Neural cell (in vitro differentiated cells): ENCODE results near the gene ZNF695. TPM values are rescaled to one million over a fixed set of nuclear protein-coding genes. Genes with fewer than 3 reads are reported as not detected.
"Not testable (repeated sequence)": the region's sequence is repeated elsewhere in the genome, so short reads cannot be mapped to it uniquely, and the experiment has no call there.

Source experiments
- H2AFZ ChIP-seq: fragments of 200-600, 300-800 bp; sonication (generic), shearing (Covaris generic); 2 replicates; pipeline ENCODE4 v1.6.0; 2014; ENCODE audit warnings: low read depth, mild to moderate bottlenecking, antibody characterized with exemption, low read length, moderate library complexity
- H3F3A ChIP-seq: fragments of 200-600 bp; shearing (Covaris generic); 2 replicates; pipeline ENCODE4 v1.6.1; 2016; ENCODE audit warnings: mild to moderate bottlenecking, moderate library complexity, mixed read lengths, antibody characterized with exemption, low read length; ENCODE audit not compliant: insufficient read depth, poor library complexity, severe bottlenecking
- H3K27ac ChIP-seq: fragments of 200-600, 300-800 bp; sonication (generic), shearing (Covaris generic); 2 replicates; pipeline ENCODE4 v1.5.1; 2014; ENCODE audit warnings: mild to moderate bottlenecking, low read length, moderate library complexity
- H3K27me3 ChIP-seq: fragments of 300-800, 200-600 bp; sonication (generic), shearing (Covaris generic); 2 replicates; pipeline ENCODE4 v1.6.0; 2014; ENCODE audit warnings: mild to moderate bottlenecking, low read depth, low read length, moderate library complexity; ENCODE audit not compliant: insufficient read depth
- H3K36me3 ChIP-seq: fragments of 300-800, 200-600 bp; sonication (generic), shearing (Covaris generic); 2 replicates; pipeline ENCODE4 v1.5.1; 2014; ENCODE audit warnings: mild to moderate bottlenecking, antibody characterized with exemption, low read length, moderate library complexity; ENCODE audit not compliant: insufficient read depth
- H3K4me2 ChIP-seq: fragments of 300-800, 200-600 bp; sonication (generic), shearing (Covaris generic); 2 replicates; pipeline ENCODE4 v1.6.0; 2014; ENCODE audit warnings: mild to moderate bottlenecking, low read length
- H3K4me3 ChIP-seq: fragments of 300-800, 200-600 bp; sonication (generic), shearing (Covaris generic); 2 replicates; pipeline ENCODE4 v1.5.1; 2014; ENCODE audit warnings: mild to moderate bottlenecking, low read length, moderate library complexity
- H3K79me2 ChIP-seq: fragments of 200-600 bp; shearing (Covaris generic); replicated peaks from 2 replicates; pipeline ENCODE4 v1.6.0; 2014; ENCODE audit warnings: mild to moderate bottlenecking, low read length, moderate library complexity; ENCODE audit not compliant: insufficient read depth
- H3K9ac ChIP-seq: fragments of 300-800, 200-600 bp; sonication (generic), shearing (Covaris generic); 2 replicates; pipeline ENCODE4 v1.6.1; 2016; ENCODE audit warnings: mild to moderate bottlenecking, low read length, mixed read lengths
- H3K9me2 ChIP-seq: fragments of 200-600 bp; shearing (Covaris generic); 2 replicates; pipeline ENCODE4 v1.6.1; 2016; ENCODE audit warnings: mild to moderate bottlenecking, low read length, mixed read lengths; ENCODE audit not compliant: insufficient read depth
- H3K9me3 ChIP-seq: fragments of 200-600, 300-800 bp; sonication (generic), shearing (Covaris generic); 2 replicates; pipeline ENCODE4 v1.6.1; 2016; ENCODE audit warnings: mild to moderate bottlenecking, mixed run types, low read length, moderate library complexity, mixed read lengths
- H4K20me1 ChIP-seq: fragments of 200-600 bp; shearing (Covaris generic); 2 replicates; pipeline ENCODE4 v1.6.1; 2016; ENCODE audit warnings: mild to moderate bottlenecking, mixed run types; ENCODE audit not compliant: insufficient read depth
- EP300 ChIP-seq: fragments of 450-650 bp; conservative IDR thresholded peaks from 2 replicates; pipeline ENCODE4 v1.6.1; 2014; ENCODE audit warnings: antibody characterized with exemption, mild to moderate bottlenecking, moderate library complexity; ENCODE audit not compliant: poor library complexity, severe bottlenecking
- EZH2 ChIP-seq: fragments of 200-600, 300-800 bp; shearing (Covaris generic), sonication (generic); IDR thresholded peaks from 2 replicates; pipeline ENCODE4 v1.6.1; 2014; ENCODE audit warnings: antibody characterized with exemption, low read length, borderline replicate concordance, mild to moderate bottlenecking; ENCODE audit not compliant: insufficient read depth, poor library complexity, severe bottlenecking
- MXI1 ChIP-seq: fragments of 450-650 bp; conservative IDR thresholded peaks from 2 replicates; pipeline ENCODE4 v1.6.1; 2014; ENCODE audit warnings: antibody characterized with exemption, mild to moderate bottlenecking; ENCODE audit not compliant: poor library complexity, severe bottlenecking
- POLR2AphosphoS5 ChIP-seq: IDR thresholded peaks from 2 replicates; pipeline ENCODE4 v1.6.1; 2012
- RAD21 ChIP-seq: fragments of 450-650 bp; conservative IDR thresholded peaks from 2 replicates; pipeline ENCODE4 v1.6.1; 2014; ENCODE audit warnings: antibody characterized with exemption, mild to moderate bottlenecking, moderate library complexity
- SMC3 ChIP-seq: fragments of 450-650 bp; conservative IDR thresholded peaks from 2 replicates; pipeline ENCODE4 v1.6.1; 2014; ENCODE audit warnings: antibody characterized with exemption, mild to moderate bottlenecking, moderate library complexity; ENCODE audit not compliant: poor library complexity
- TAF1 ChIP-seq: IDR thresholded peaks from 2 replicates; pipeline ENCODE4 v1.6.1; 2012; ENCODE audit warnings: low read depth
- polyA plus RNA-seq: library from polyadenylated mRNA; depleted of rRNA; stranded (reverse); fragments of >200 nt; gene quantifications from 2 replicates; pipeline ENCODE4 v1.2.3, GENCODE V29; 2014
- TF ChIP-seq, protein P1 (sequence below): fragments of 450-650 bp; IDR thresholded peaks from 2 replicates; pipeline ENCODE4 v1.5.1; 2014; ENCODE audit warnings: antibody characterized with exemption, mild to moderate bottlenecking, moderate library complexity; ENCODE audit not compliant: poor library complexity, severe bottlenecking
- TF ChIP-seq, protein P2 (sequence below): IDR thresholded peaks from 2 replicates; pipeline ENCODE4 v1.6.1; 2012; ENCODE audit warnings: borderline replicate concordance

Gene ZNF695
- polyA plus RNA-seq, 1 donor from 2014 or later = 8.4 TPM

DNA sequence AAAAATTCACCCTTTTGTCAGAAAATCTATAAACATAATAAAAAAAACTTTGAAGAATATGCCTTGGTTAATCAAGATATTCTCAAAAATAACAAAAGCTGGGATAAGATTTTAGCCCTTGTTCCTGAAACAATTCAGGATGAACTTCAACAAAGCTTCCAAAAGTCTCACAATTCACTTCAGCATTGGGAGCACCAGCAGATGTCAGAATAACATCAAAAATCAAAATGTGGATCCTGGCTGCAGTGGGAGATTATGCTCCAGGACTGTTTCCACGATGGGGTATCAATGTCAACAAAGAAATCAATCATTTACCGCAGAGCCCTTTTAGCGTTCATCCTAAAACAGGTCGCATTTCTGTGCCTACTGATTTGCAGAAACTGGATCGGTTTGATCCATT is 35.5 kb upstream of the ZNF695 start:
- Histone ChIP-seq H3K4me2 (no peak overlapping the region), H3K9me3 (peaks cover 13% of the 10 kb centered on the region), H3K36me3 (peaks cover 9% of the 10 kb centered on the region), H3K79me2 (peaks cover 49% of the 10 kb centered on the region), H3K27me3 (no peaks in the 10 kb centered on the region), H3F3A (no peaks in the 10 kb centered on the region), H2AFZ (no peak overlapping the region), H3K9ac (no peak overlapping the region), H3K4me3 (no peak overlapping the region), H4K20me1 (no peaks in the 10 kb centered on the region), H3K9me2 (no peaks in the 10 kb centered on the region), H3K27ac (no peak overlapping the region)
- no peak for TF ChIP-seq EP300
- TF ChIP-seq SMC3 = no peak
- TF ChIP-seq POLR2AphosphoS5 = no peak
- TF ChIP-seq, protein P1, sequence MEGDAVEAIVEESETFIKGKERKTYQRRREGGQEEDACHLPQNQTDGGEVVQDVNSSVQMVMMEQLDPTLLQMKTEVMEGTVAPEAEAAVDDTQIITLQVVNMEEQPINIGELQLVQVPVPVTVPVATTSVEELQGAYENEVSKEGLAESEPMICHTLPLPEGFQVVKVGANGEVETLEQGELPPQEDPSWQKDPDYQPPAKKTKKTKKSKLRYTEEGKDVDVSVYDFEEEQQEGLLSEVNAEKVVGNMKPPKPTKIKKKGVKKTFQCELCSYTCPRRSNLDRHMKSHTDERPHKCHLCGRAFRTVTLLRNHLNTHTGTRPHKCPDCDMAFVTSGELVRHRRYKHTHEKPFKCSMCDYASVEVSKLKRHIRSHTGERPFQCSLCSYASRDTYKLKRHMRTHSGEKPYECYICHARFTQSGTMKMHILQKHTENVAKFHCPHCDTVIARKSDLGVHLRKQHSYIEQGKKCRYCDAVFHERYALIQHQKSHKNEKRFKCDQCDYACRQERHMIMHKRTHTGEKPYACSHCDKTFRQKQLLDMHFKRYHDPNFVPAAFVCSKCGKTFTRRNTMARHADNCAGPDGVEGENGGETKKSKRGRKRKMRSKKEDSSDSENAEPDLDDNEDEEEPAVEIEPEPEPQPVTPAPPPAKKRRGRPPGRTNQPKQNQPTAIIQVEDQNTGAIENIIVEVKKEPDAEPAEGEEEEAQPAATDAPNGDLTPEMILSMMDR = no peak
- no peak for TF ChIP-seq EZH2
- TF ChIP-seq RAD21 = no peak
- no peak for TF ChIP-seq MXI1
- TF ChIP-seq TAF1 = no peak
- TF ChIP-seq, protein P2, sequence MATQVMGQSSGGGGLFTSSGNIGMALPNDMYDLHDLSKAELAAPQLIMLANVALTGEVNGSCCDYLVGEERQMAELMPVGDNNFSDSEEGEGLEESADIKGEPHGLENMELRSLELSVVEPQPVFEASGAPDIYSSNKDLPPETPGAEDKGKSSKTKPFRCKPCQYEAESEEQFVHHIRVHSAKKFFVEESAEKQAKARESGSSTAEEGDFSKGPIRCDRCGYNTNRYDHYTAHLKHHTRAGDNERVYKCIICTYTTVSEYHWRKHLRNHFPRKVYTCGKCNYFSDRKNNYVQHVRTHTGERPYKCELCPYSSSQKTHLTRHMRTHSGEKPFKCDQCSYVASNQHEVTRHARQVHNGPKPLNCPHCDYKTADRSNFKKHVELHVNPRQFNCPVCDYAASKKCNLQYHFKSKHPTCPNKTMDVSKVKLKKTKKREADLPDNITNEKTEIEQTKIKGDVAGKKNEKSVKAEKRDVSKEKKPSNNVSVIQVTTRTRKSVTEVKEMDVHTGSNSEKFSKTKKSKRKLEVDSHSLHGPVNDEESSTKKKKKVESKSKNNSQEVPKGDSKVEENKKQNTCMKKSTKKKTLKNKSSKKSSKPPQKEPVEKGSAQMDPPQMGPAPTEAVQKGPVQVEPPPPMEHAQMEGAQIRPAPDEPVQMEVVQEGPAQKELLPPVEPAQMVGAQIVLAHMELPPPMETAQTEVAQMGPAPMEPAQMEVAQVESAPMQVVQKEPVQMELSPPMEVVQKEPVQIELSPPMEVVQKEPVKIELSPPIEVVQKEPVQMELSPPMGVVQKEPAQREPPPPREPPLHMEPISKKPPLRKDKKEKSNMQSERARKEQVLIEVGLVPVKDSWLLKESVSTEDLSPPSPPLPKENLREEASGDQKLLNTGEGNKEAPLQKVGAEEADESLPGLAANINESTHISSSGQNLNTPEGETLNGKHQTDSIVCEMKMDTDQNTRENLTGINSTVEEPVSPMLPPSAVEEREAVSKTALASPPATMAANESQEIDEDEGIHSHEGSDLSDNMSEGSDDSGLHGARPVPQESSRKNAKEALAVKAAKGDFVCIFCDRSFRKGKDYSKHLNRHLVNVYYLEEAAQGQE = no peak

DNA sequence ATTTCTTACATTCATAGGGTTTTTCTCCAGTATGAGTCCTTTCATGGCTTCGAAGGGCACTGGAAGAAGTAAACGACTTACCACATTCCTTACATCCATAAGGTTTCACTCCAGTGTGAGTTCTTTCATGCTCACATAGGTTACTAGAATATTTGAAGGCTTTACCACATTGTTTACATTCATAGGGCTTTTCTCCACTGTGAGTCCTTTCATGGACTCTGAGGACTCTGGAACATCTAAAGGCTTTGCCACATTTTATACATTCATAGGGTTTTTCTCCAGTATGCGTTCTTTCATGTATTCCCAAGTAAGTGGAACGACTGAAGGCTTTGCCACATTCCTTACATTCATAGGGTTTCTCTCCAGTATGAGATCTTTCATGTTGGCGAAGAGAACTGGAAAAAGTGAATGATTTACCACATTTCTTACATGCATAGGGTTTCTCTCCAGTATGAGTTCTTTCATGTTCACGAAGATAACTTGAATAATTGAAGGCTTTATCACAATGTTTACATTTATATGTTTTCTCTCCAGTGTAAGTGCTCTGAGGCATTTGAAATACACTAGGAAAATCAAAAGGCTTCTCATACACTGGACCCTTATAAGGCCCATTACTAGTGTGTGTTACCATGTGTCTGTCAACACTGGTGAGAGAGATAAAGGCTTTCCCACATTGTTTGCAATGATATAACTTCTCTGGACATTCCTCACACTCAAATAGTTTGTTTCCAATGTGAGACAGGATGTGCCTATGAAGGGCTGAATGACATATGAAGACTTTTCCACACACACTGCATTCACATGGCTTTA is 29.9 kb upstream of the ZNF695 start:
- H3K9me3 ChIP-seq = peaks cover 27% of the 10 kb centered on the region
- H3K36me3 ChIP-seq = peaks cover 42% of the 10 kb centered on the region

DNA sequence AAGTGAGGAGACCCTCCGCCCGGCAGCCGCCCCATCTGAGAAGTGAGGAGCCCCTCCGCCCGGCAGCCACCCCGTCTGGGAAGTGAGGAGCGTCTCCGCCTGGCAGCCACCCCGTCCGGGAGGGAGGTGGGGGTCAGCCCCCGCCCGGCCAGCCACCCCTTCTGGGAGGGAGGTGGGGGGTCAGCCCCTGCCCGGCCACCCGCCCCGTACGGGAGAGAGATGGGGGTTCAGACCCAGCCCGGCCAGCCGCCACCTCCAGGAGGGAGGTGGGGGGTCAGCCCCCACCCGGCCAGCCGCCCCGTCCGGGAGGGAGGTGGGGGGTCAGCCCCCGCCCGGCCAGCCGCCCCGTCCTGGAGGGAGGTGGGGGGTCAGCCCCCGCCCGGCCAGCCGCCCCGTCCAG is 24.4 kb upstream of the ZNF695 start:
- not testable (repeated sequence) for H3K4me2 ChIP-seq, H3K79me2 ChIP-seq, H3K27ac ChIP-seq, H2AFZ ChIP-seq, H4K20me1 ChIP-seq, H3K4me3 ChIP-seq, H3K27me3 ChIP-seq, H3K9me2 ChIP-seq, H3F3A ChIP-seq, H3K9ac ChIP-seq
- Histone ChIP-seq H3K9me3 (peaks cover 25% of the 10 kb centered on the region), H3K36me3 (peaks cover 21% of the 10 kb centered on the region)

More for the DNA sequence above, 29.9 kb upstream of the ZNF695 start:
- H3F3A ChIP-seq = no peaks in the 10 kb centered on the region
- no peak overlapping the region for H3K4me3 ChIP-seq
- no peak overlapping the region for H3K9ac ChIP-seq
- H2AFZ ChIP-seq = no peak overlapping the region
- peaks cover 19% of the 10 kb centered on the region for H3K79me2 ChIP-seq
- no peak overlapping the region for H3K4me2 ChIP-seq
- H3K27ac ChIP-seq = no peak overlapping the region
- H4K20me1 ChIP-seq = no peaks in the 10 kb centered on the region
- TF ChIP-seq RAD21 = no peak
- no peaks in the 10 kb centered on the region for H3K9me2 ChIP-seq
- H3K27me3 ChIP-seq = no peaks in the 10 kb centered on the region

DNA sequence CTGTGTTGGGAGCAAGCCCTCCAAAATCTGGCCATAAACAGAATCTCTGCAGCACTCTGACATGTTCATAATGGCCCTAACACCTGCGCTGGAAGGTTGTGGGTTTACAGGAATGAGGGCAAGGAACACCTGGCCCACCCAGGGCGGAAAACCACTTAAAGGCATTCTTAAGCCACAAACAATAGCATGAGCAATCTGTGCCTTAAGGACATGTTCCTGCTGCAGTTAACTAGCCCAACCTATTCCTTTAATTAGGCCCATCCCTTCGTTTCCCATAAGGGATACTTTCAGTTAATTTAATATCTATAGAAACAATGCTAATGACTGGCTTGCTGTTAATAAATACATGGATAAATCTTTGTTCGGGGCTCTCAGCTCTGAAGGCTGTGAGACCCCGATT is 16.8 kb upstream of the ZNF695 start:
- not testable (repeated sequence) for H3K36me3 ChIP-seq, H3K4me2 ChIP-seq, H3K9ac ChIP-seq, H4K20me1 ChIP-seq, H2AFZ ChIP-seq, H3K79me2 ChIP-seq, H3K9me3 ChIP-seq, H3K27me3 ChIP-seq, H3F3A ChIP-seq, H3K9me2 ChIP-seq, H3K4me3 ChIP-seq, H3K27ac ChIP-seq
